ENCODE data around the gene GYPC. TPM values are rescaled to one million over a fixed set of nuclear protein-coding genes. Genes with fewer than 3 reads are reported as not detected.
"Not testable (repeated sequence)": the region's sequence is repeated elsewhere in the genome, so short reads cannot be mapped to it uniquely, and the experiment has no call there.

GYPC gene
- total RNA-seq, 1 donor from 2014 or later = 50.1 TPM

- ChIA-PET CTCF (interaction anchor here (1.1 kb wide), 1 partner anchor 10 kb away, joined by 5 read pairs; no protein-coding TSS in a partner anchor), POLR2A (interaction anchor here (1.1 to 1.6 kb wide), 2 partner anchors 12 to 15 kb away, joined by 3 to 8 read pairs; partner anchors contain the start of gene GYPC)
- Mint-ChIP-seq H3K27me3 (no peaks in the 10 kb centered on the region), H3K4me1 (peaks cover 19% of the 10 kb centered on the region), H3K27ac (peak overlapping the region; percentile 86), H3K4me3 (no peak overlapping the region), H3K36me3 (ENCODE audit: low read depth) (no peaks in the 10 kb centered on the region), H3K9me3 (peaks cover 1% of the 10 kb centered on the region)
- no peak for DNase-seq
- intact Hi-C loops (cut with micrococcal nuclease) = loop anchor here (1.0 kb wide), 1 partner anchor 13 kb away; no protein-coding TSS in a partner anchor
- no peak for ATAC-seq (ENCODE audit: low read depth)
- no peak for TF ChIP-seq CTCF (IDR thresholded peaks at IDR 0.05)
These were observed 12.0 kb upstream of the GYPC start for GRCh38 chr2:126643972-126644371.

- CTCF ChIA-PET = interaction anchor here (1.1 kb wide), 1 partner anchor 117 kb away, joined by 4 read pairs; no protein-coding TSS in a partner anchor
These were observed 11.2 kb upstream of the GYPC start for GRCh38 chr2:126644630-126645191.

GRCh38 chr2:126645211-126645618 is 10.7 kb upstream of the GYPC start:
- intact Hi-C loops (cut with micrococcal nuclease) = no loop called here
- POLR2A ChIA-PET = interaction anchor here (0.6 to 1.5 kb wide), 2 partner anchors 12 to 435 kb away, joined by 6 to 8 read pairs; no protein-coding TSS in a partner anchor
- TF ChIP-seq CTCF (IDR thresholded peaks at IDR 0.05) = no peak
- CTCF ChIA-PET = interaction anchor here (1.1 kb wide), 1 partner anchor 117 kb away, joined by 4 read pairs; no protein-coding TSS in a partner anchor
- Mint-ChIP-seq H3K27me3 (no peaks in the 10 kb centered on the region), H3K36me3 (ENCODE audit: low read depth) (no peaks in the 10 kb centered on the region), H3K4me1 (peaks cover 19% of the 10 kb centered on the region), H3K4me3 (no peak overlapping the region), H3K9me3 (peaks cover 4% of the 10 kb centered on the region), H3K27ac (peak overlapping the region; percentile 86)
- DNase-seq = no peak
- ATAC-seq (ENCODE audit: low read depth) = peak; percentile 43

More at GRCh38 chr2:126644630-126645191, 11.2 kb upstream of the GYPC start:
- no peak for DNase-seq
- H3K4me1 Mint-ChIP-seq = peaks cover 19% of the 10 kb centered on the region
- ATAC-seq (ENCODE audit: low read depth) = peak; percentile 98
- POLR2A ChIA-PET = interaction anchor here (0.6 to 1.5 kb wide), 2 partner anchors 13 to 436 kb away, joined by 6 to 8 read pairs; no protein-coding TSS in a partner anchor
- H3K4me3 Mint-ChIP-seq = peak overlapping the region; percentile 16
- H3K9me3 Mint-ChIP-seq = peaks cover 1% of the 10 kb centered on the region
- H3K36me3 Mint-ChIP-seq (ENCODE audit: low read depth) = no peaks in the 10 kb centered on the region
- intact Hi-C loops (cut with micrococcal nuclease) = loop anchor here (1.0 kb wide), 1 partner anchor 13 kb away; no protein-coding TSS in a partner anchor
- H3K27ac Mint-ChIP-seq = peak overlapping the region; percentile 86
- TF ChIP-seq CTCF (IDR thresholded peaks at IDR 0.05) = no peak
- H3K27me3 Mint-ChIP-seq = no peaks in the 10 kb centered on the region

- Mint-ChIP-seq H3K36me3 (ENCODE audit: low read depth) (no peaks in the 10 kb centered on the region), H3K4me3 (no peak overlapping the region), H3K4me1 (peaks cover 19% of the 10 kb centered on the region), H3K27me3 (no peaks in the 10 kb centered on the region), H3K27ac (no peak overlapping the region), H3K9me3 (peaks cover 9% of the 10 kb centered on the region)
- no peak for DNase-seq
- no peak for TF ChIP-seq CTCF (IDR thresholded peaks at IDR 0.05)
- ChIA-PET CTCF (no interaction called here), POLR2A (interaction anchor here (1.5 kb wide), 1 partner anchor 11 kb away, joined by 6 read pairs; no protein-coding TSS in a partner anchor)
- no peak for ATAC-seq (ENCODE audit: low read depth)
- intact Hi-C loops (cut with micrococcal nuclease) = no loop called here
These were observed 9.9 kb upstream of the GYPC start for GRCh38 chr2:126646026-126646425.

- POLR2A ChIA-PET; DNase-seq; intact Hi-C loops (cut with micrococcal nuclease); H3K27me3 Mint-ChIP-seq; H3K36me3 Mint-ChIP-seq (ENCODE audit: low read depth); ATAC-seq (ENCODE audit: low read depth); CTCF ChIA-PET; H3K27ac Mint-ChIP-seq; H3K4me3 Mint-ChIP-seq: not testable (repeated sequence)
- peaks cover 15% of the 10 kb centered on the region for H3K9me3 Mint-ChIP-seq
- H3K4me1 Mint-ChIP-seq = peaks cover 19% of the 10 kb centered on the region
These were observed 8.1 kb upstream of the GYPC start for GRCh38 chr2:126647714-126648344.

- DNase-seq, H3K27ac Mint-ChIP-seq: not testable (repeated sequence)
These were observed 7.6 kb upstream of the GYPC start for GRCh38 chr2:126648345-126648786.

More at GRCh38 chr2:126648345-126648786, 7.6 kb upstream of the GYPC start:
- ATAC-seq (ENCODE audit: low read depth); intact Hi-C loops (cut with micrococcal nuclease); H3K27me3 Mint-ChIP-seq; H3K36me3 Mint-ChIP-seq (ENCODE audit: low read depth); POLR2A ChIA-PET; H3K4me3 Mint-ChIP-seq; CTCF ChIA-PET: not testable (repeated sequence)
- peaks cover 15% of the 10 kb centered on the region for H3K9me3 Mint-ChIP-seq
- peaks cover 19% of the 10 kb centered on the region for H3K4me1 Mint-ChIP-seq

All from activated B cell treated with CpG ODN at 0.5 μM for 24 hours (primary cell).